Loucy (cell line): Measurements from ENCODE around the gene RTL10.

Experiments used
- CTCF ChIP-seq: fragments of 200-600 bp; sonication (generic); conservative IDR thresholded peaks from 2 replicates; pipeline ENCODE4 v1.5.1; 2014; ENCODE audit warnings: mild to moderate bottlenecking, antibody characterized with exemption, low read length
- EZH2phosphoT487 ChIP-seq: fragments of 200-600 bp; IDR thresholded peaks from 2 replicates; pipeline ENCODE4 v1.6.1; 2018; ENCODE audit warnings: antibody characterized with exemption, mild to moderate bottlenecking, moderate library complexity, borderline replicate concordance

- TF ChIP-seq CTCF = no peak
- TF ChIP-seq EZH2phosphoT487 = no peak
Observed at GRCh38 chr22:19823191-19823901, 31.3 kb downstream of the RTL10 start.
